Suprapubic skin (tissue), 3 donors: Measurements from ENCODE around the gene FAM227A.

Source experiments
- CTCF ChIP-seq, 2 donors: fragments of 200-600 bp in 1 of 2; fragments of 450-650 bp in 1 of 2; sonication (generic) in 1 of 2; IDR thresholded peaks; one replicate each; pipeline ENCODE4 v1.5.1; 2016 to 2019; ENCODE audit warnings: antibody characterized with exemption in 2 of 2, mild to moderate bottlenecking in 1 of 2, moderate library complexity in 1 of 2
- POLR2A ChIP-seq, 2 donors: fragments of 450-650 bp; IDR thresholded peaks; one replicate each; pipeline ENCODE4 v1.6.1; 2017; ENCODE audit warnings: antibody characterized with exemption in 2 of 2, mild to moderate bottlenecking in 2 of 2, moderate library complexity in 2 of 2

GRCh38 chr22:38696606-38697424, 40.6 kb upstream of the FAM227A start:
- TF ChIP-seq CTCF (IDR thresholded peaks at IDR 0.05), result no peak
- TF ChIP-seq POLR2A (IDR thresholded peaks at IDR 0.05), result no peak
